HG02678 (cell line): ENCODE results near the gene PIPOX.
"Not testable (repeated sequence)": the region's sequence is repeated elsewhere in the genome, so short reads cannot be mapped to it uniquely, and the experiment has no call there.

Experiments
- ATAC-seq: cut with Tn5 transposase; IDR thresholded peaks from one replicate; pipeline ENCODE4 v1.9.1; 2021; ENCODE audit warnings: mild to moderate bottlenecking, moderate library complexity; ENCODE audit not compliant: unreplicated experiment

PIPOX gene

GRCh38 chr17:29073520-29073919, 30.6 kb downstream of the PIPOX start:
- ATAC-seq: no peak

GRCh38 chr17:29074488-29074887, 31.5 kb downstream of the PIPOX start:
- no peak for ATAC-seq

- no peak for ATAC-seq
Observed at GRCh38 chr17:29076087-29076486, 33.1 kb downstream of the PIPOX start.

GRCh38 chr17:29076722-29077121, 33.8 kb downstream of the PIPOX start:
- ATAC-seq: no peak

GRCh38 chr17:29077320-29077719, 34.4 kb downstream of the PIPOX start:
- no peak for ATAC-seq

GRCh38 chr17:29078183-29079045, 35.5 kb downstream of the PIPOX start:
- no peak for ATAC-seq

- no peak for ATAC-seq
Observed at GRCh38 chr17:29079433-29079832, 36.5 kb downstream of the PIPOX start.

- ATAC-seq: no peak
Observed at GRCh38 chr17:29079887-29080286, 36.9 kb downstream of the PIPOX start.

- ATAC-seq: no peak
Observed at GRCh38 chr17:29080323-29080722, 37.4 kb downstream of the PIPOX start.

- ATAC-seq: no peak
Observed at GRCh38 chr17:29080965-29081364, 38.0 kb downstream of the PIPOX start.

GRCh38 chr17:29084541-29085146, 41.7 kb downstream of the PIPOX start:
- no peak for ATAC-seq

GRCh38 chr17:29085223-29085622, 42.3 kb downstream of the PIPOX start:
- no peak for ATAC-seq

GRCh38 chr17:29086628-29087332, 43.8 kb downstream of the PIPOX start:
- ATAC-seq: no peak

- ATAC-seq: not testable (repeated sequence)
Observed at GRCh38 chr17:29088782-29089181, 45.8 kb downstream of the PIPOX start.

GRCh38 chr17:29089601-29090044, 46.7 kb downstream of the PIPOX start:
- no peak for ATAC-seq

- ATAC-seq: no peak
Observed at GRCh38 chr17:29090108-29090507, 47.2 kb downstream of the PIPOX start.

GRCh38 chr17:29090750-29091605, 48.0 kb downstream of the PIPOX start:
- no peak for ATAC-seq

- no peak for ATAC-seq
Observed at GRCh38 chr17:29091606-29092289, 48.8 kb downstream of the PIPOX start.

- no peak for ATAC-seq
Observed at GRCh38 chr17:29093090-29093871, 50.3 kb downstream of the PIPOX start.
